ENCODE measurements around the gene SORD.
"Not testable (repeated sequence)": the region's sequence is repeated elsewhere in the genome, so short reads cannot be mapped to it uniquely, and the experiment has no call there.

DNA sequence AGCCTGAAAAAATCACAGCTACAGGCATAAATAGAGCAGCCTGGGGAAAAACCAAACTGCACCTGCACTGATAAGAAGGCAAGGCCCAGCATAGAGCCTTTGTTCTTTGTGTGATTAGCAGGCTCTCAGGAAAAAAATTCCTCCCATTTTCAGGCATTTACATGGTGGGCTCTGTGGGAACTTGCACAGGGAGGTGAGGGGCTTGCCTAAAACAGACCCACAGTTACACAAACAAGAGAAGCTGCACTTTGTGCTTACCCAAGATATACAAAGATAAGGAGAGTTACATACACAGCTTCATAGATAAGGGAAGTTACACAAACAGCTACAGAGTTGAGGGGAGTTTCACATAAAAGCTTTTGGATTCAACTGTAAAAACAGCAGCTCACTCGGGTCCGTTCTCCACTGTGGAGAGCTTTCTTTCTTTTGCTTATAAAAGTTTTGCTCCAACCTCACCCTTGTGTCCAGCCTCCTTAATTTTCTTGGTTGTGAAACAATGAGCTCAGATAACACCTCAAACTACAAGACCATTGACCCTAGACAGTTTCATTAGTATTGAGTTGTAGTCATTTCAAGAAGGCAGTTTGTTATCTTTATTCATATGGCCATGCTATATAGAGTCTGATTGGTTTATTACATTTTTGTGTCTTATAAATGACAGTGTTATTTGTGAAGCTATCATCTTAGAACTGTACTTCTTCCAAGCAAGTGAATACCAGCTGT lies 43.2 kb upstream of the SORD start:
- not testable (repeated sequence) for TF ChIP-seq POLR2A (IDR thresholded peaks at IDR 0.05; ENCODE audit: low read depth, low read length); JUN (IDR thresholded peaks at IDR 0.05; ENCODE audit: borderline replicate concordance, insufficient read depth, insufficient read length, low read depth); POLR2AphosphoS5 (IDR thresholded peaks at IDR 0.05; ENCODE audit: insufficient read depth, low read depth, low read length); MYC (IDR thresholded peaks at IDR 0.05; ENCODE audit: low read depth, low read length)
- TF ChIP-seq, protein P1, sequence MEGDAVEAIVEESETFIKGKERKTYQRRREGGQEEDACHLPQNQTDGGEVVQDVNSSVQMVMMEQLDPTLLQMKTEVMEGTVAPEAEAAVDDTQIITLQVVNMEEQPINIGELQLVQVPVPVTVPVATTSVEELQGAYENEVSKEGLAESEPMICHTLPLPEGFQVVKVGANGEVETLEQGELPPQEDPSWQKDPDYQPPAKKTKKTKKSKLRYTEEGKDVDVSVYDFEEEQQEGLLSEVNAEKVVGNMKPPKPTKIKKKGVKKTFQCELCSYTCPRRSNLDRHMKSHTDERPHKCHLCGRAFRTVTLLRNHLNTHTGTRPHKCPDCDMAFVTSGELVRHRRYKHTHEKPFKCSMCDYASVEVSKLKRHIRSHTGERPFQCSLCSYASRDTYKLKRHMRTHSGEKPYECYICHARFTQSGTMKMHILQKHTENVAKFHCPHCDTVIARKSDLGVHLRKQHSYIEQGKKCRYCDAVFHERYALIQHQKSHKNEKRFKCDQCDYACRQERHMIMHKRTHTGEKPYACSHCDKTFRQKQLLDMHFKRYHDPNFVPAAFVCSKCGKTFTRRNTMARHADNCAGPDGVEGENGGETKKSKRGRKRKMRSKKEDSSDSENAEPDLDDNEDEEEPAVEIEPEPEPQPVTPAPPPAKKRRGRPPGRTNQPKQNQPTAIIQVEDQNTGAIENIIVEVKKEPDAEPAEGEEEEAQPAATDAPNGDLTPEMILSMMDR (IDR thresholded peaks at IDR 0.05; ENCODE audit: extremely low read depth in 1 of 2, insufficient read depth in 1 of 2, low read depth in 1 of 2, low read length in 2 of 2) = not testable (repeated sequence)

Measured in endothelial cell of umbilical vein (primary cell).